Chondrocyte (in vitro differentiated cells): ENCODE results near the gene TMEM37. TPM values are rescaled to one million over a fixed set of nuclear protein-coding genes. Genes with fewer than 3 reads are reported as not detected.

ENCODE experiments used
- DNase-seq: peaks from one replicate; pipeline ENCODE4 v3.0.0; 2021; ENCODE audit warnings: mixed read lengths, low spot score
- H3K27ac Mint-ChIP-seq: one replicate; pipeline ENCODE4 v1.8.0; 2021; ENCODE audit warnings: mild to moderate bottlenecking, moderate library complexity, mixed read lengths; ENCODE audit not compliant: unreplicated experiment
- H3K27me3 Mint-ChIP-seq: 2 replicates; pipeline ENCODE4 v1.8.0; 2021; ENCODE audit warnings: low read depth, mixed read lengths
- H3K36me3 Mint-ChIP-seq: 2 replicates; pipeline ENCODE4 v1.8.0; 2021; ENCODE audit warnings: low read depth, mixed read lengths
- H3K4me1 Mint-ChIP-seq: 2 replicates; pipeline ENCODE4 v1.8.0; 2021; ENCODE audit warnings: low read depth, mild to moderate bottlenecking, mixed read lengths
- H3K4me3 Mint-ChIP-seq: one replicate; pipeline ENCODE4 v1.8.0; 2021; ENCODE audit warnings: mild to moderate bottlenecking, moderate library complexity, mixed read lengths; ENCODE audit not compliant: unreplicated experiment
- H3K9me3 Mint-ChIP-seq: 2 replicates; pipeline ENCODE4 v1.8.0; 2021; ENCODE audit warnings: low read depth, mixed read lengths
- CTCF ChIP-seq: fragments of 200-600 bp; sonication (generic); IDR thresholded peaks from 2 replicates; pipeline ENCODE4 v1.5.0; 2021; ENCODE audit warnings: antibody characterized with exemption, mild to moderate bottlenecking, moderate library complexity
- total RNA-seq: library from RNA; stranded (reverse); gene quantifications from 3 replicates; pipeline ENCODE4 v1.2.1, GENCODE V29; 2021

TMEM37 gene
- total RNA-seq, 1 donor from 2014 or later: 0.77 TPM

DNA sequence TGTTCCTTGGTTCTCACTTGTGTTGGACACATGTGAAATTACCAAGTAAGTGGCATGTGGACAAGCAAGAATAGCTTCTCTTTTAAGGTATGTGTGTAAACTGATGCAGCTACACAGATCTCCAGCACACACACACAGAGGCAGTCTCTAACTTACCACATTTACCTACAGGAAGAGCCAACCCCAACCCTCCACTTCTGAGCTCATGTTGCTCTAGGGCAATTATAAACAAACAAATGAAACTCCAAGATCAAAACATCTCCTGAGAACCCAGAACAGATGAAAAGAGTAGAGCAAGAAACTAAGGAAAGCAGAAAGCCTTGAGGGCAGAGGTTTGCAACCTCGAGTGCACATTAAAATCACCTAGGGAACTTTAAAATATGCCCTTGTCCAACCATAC, 16.0 kb upstream of the TMEM37 start:
- no peaks in the 10 kb centered on the region for H3K4me1 Mint-ChIP-seq
- H3K4me3 Mint-ChIP-seq: no peak overlapping the region
- no peak overlapping the region for H3K27ac Mint-ChIP-seq
- no peaks in the 10 kb centered on the region for H3K36me3 Mint-ChIP-seq
- no peak for DNase-seq
- TF ChIP-seq CTCF: no peak
- peaks cover 31% of the 10 kb centered on the region for H3K27me3 Mint-ChIP-seq
- peaks cover 13% of the 10 kb centered on the region for H3K9me3 Mint-ChIP-seq

DNA sequence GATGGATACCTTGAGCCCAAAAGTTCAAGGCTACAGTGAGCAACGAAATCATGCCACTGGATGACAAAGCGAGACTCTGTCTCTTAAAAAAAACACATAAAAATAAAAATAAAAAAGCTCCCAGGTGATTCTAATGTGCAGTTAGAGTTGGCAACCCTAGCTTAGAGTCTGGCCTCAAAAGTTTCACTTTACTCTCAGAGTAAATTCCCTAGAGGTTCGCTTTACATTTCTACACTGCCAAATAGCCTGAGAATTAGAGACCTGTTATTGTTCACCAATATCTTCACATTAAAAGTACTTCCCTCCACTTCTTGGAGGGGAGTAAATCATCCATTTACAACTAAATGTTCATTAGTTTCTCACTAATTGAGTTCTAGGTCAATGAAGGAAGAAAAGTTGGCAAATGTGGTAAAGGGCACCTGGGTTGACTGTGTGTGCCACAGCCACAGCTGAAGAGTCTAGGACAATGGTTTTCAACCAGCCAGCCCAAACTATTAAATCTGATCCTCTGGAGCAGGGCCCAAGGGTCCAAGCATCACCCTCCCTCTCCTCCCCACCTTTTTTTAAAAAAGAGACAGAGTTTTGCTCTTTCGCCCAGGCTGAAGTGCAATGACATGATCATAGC, 15.2 kb upstream of the TMEM37 start:
- DNase-seq: no peak
- no peaks in the 10 kb centered on the region for H3K36me3 Mint-ChIP-seq
- H3K27me3 Mint-ChIP-seq: peaks cover 30% of the 10 kb centered on the region
- peaks cover 9% of the 10 kb centered on the region for H3K9me3 Mint-ChIP-seq
- no peaks in the 10 kb centered on the region for H3K4me1 Mint-ChIP-seq
- no peak overlapping the region for H3K27ac Mint-ChIP-seq
- H3K4me3 Mint-ChIP-seq: no peak overlapping the region
- no peak for TF ChIP-seq CTCF

DNA sequence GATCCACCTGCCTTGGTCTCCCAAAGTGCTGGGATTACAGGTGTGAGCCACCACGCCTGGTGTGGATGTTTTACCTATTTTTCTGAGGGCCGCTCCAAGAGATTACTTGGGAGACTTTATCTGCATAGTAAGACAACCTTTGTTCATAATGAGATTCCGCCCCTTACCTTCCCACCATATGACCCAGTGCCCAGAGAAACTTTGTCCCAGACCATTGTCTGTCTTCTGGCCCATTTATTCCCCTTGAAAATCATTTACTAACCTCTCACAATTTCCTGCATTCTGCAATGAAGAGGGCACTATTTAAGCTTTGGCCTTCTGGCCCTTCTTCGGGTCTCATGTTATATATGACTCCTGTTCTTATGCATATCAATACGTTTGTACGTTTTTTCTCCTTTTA, 13.7 kb upstream of the TMEM37 start:
- Mint-ChIP-seq H3K27me3 (peaks cover 34% of the 10 kb centered on the region), H3K36me3 (no peaks in the 10 kb centered on the region), H3K4me3 (no peak overlapping the region), H3K27ac (no peak overlapping the region), H3K4me1 (no peaks in the 10 kb centered on the region), H3K9me3 (peaks cover 9% of the 10 kb centered on the region)
- TF ChIP-seq CTCF: no peak
- DNase-seq: no peak

DNA sequence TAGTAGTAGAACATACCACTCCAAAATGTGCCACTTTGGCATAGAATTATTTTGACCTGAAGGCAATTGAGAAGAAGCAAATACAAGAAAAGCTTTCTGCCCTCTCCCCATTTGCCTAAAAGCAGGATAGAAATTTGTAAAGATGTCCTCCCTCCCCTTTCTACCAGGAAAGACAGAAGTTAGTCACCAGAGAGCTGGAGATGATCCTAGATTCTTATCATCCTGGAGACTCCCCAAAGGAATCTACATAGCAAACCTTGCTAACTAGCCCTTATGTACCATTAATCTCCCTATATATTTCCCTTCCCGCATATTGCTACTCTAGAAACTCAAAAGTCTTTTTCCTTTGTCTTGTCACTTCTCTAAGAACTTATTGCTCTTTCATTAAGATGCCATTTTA, 12.6 kb upstream of the TMEM37 start:
- Mint-ChIP-seq H3K9me3 (peaks cover 8% of the 10 kb centered on the region), H3K4me3 (no peak overlapping the region), H3K36me3 (no peaks in the 10 kb centered on the region), H3K4me1 (no peaks in the 10 kb centered on the region), H3K27ac (no peak overlapping the region), H3K27me3 (peaks cover 42% of the 10 kb centered on the region)
- no peak for DNase-seq
- TF ChIP-seq CTCF: no peak

GRCh38 chr2:119419803-119420508, 11.7 kb upstream of the TMEM37 start:
- no peak for TF ChIP-seq CTCF
- peaks cover 47% of the 10 kb centered on the region for H3K27me3 Mint-ChIP-seq

More at GRCh38 chr2:119419803-119420508, 11.7 kb upstream of the TMEM37 start:
- Mint-ChIP-seq H3K4me3 (no peak overlapping the region), H3K27ac (no peak overlapping the region), H3K9me3 (no peaks in the 10 kb centered on the region), H3K4me1 (no peaks in the 10 kb centered on the region), H3K36me3 (no peaks in the 10 kb centered on the region)
- no peak for DNase-seq
